GM10248 (cell line): ENCODE data around the gene GRID2.
"Not testable (repeated sequence)": the region's sequence is repeated elsewhere in the genome, so short reads cannot be mapped to it uniquely, and the experiment has no call there.

ENCODE experiments used
- CTCF ChIA-PET: fragments of 300-600 bp; sonication (Branson Sonifier 250); formaldehyde crosslinking; extraction: SDS; loops from one replicate; lab custom pipeline; 2021; ENCODE audit warnings: antibody characterized with exemption; lab: Yijun Ruan, JAX
- POLR2A ChIA-PET: fragments of 350-650 bp; sonication (Branson Sonifier 250); formaldehyde crosslinking; extraction: SDS; loops from one replicate; lab custom pipeline; 2020; ENCODE audit warnings: antibody characterized with exemption; lab: Yijun Ruan, JAX
- DNase-seq: peaks from one replicate; pipeline ENCODE4 v3.0.0; 2012; ENCODE audit errors: extremely low spot score
- TF ChIP-seq, protein P1 (sequence below): IDR thresholded peaks from 2 replicates; pipeline ENCODE4 v1.5.1; 2012; ENCODE audit warnings: mild to moderate bottlenecking, low read depth; ENCODE audit errors: extremely low read depth, missing control alignments, control extremely low read depth

The GRID2 gene

DNA sequence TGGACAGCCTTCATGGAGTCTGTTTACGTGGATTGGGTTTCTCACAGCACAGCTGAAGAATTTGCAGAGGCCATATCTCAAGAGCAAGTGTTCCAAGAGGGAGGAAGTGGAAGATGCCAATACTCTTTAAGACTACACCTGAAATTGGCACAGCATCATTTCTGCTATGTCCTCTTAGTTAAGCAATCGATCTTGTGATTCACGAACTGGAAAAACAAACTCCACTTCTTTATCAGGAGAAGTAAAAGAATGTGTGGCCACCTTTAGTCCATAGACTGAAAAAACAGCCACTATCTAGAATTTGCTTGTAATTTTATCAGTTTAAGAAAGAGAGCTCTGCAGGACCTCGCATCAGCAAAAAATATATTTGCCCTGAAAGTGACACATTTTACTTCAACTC, 1051.6 kb downstream of the GRID2 start:
- TF ChIP-seq, protein P1, sequence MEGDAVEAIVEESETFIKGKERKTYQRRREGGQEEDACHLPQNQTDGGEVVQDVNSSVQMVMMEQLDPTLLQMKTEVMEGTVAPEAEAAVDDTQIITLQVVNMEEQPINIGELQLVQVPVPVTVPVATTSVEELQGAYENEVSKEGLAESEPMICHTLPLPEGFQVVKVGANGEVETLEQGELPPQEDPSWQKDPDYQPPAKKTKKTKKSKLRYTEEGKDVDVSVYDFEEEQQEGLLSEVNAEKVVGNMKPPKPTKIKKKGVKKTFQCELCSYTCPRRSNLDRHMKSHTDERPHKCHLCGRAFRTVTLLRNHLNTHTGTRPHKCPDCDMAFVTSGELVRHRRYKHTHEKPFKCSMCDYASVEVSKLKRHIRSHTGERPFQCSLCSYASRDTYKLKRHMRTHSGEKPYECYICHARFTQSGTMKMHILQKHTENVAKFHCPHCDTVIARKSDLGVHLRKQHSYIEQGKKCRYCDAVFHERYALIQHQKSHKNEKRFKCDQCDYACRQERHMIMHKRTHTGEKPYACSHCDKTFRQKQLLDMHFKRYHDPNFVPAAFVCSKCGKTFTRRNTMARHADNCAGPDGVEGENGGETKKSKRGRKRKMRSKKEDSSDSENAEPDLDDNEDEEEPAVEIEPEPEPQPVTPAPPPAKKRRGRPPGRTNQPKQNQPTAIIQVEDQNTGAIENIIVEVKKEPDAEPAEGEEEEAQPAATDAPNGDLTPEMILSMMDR = no peak
- ChIA-PET POLR2A (no interaction called here), CTCF (no interaction called here)
- DNase-seq = no peak

DNA sequence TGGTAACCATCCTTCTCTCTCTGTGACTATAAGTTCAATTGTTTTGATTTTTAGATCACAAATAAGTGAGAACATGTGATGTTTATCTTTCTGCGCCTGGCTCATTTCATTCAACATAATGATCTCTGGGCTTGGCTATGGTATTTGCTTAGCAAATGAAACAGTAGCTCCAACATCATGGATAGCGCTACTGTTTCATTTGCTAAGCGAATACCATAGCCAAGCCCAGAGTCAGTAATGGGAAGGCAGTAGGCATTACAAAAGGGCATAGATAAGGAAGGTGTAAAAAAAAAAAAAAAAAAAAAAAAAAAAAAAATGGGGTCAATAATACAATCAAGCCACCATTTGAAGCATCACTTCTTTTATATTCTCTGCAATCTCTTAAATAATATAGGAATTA, 1055.8 kb downstream of the GRID2 start:
- TF ChIP-seq, protein P1 = no peak
- DNase-seq = no peak
- ChIA-PET CTCF (no interaction called here), POLR2A (no interaction called here)

DNA sequence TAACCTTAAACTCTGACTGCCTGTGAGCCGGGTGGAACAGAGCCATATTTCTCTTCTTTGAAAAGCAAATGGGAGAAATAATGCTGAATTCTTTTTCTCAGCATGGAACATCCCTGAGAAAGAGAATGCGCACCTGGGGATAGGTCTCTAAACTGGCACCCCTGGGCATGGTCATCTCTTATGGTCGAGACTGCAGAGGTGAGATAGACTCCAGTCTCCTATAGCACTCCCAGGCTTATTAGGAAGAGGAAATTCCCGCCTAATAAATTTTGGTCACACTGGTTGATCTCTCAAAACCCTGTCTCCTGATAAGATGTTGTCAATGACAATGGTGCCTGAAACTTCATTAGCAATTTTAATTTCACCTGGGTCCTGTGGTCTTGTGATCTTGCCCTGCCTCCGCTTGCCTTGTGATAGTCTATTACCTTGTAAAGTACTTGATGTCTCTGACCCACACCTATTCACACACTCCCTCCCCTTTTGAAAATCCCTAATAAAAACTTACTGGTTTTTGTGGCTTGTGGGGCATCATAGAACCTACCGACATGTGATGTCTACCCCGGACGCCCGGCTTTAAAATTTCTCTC, 1062.5 kb downstream of the GRID2 start:
- CTCF ChIA-PET, DNase-seq, POLR2A ChIA-PET: not testable (repeated sequence)

DNA sequence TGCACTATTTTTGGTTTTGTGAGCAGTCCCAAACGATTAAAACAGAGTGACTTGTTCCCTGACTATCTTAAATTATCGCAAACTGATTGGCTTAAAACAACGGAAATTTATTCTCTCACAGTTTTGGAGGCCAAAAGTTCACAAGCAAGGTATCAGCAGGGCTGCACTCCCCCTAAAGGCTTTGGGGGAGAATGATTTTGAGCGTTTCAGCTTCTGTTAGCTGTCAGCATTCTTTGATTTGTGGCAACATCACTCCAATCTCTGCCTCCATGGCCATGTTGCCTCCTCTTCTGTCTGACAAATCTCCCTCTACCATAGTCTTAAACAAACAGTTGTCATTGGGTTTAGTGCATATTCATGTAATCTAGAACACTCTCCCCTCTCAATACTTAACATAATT, 1065.2 kb downstream of the GRID2 start:
- ChIA-PET CTCF (no interaction called here), POLR2A (no interaction called here)
- no peak for DNase-seq
- TF ChIP-seq, protein P1 = no peak

DNA sequence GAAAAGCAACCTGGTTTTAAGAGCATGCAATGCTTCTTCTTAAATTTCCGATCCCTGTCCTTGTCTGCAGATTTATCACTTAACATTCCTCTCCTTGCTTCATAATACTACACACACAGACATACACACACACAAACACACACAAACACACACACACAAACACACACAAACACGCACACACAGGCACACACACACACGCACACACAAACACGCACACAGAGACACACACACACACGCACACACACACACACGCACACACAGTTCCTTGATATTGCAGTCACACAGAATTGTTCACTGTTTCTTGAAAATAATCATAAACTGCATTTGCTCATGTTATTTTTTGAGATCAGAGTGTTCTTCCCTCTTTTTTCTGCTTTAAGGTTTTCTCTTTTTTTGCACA, 1066.5 kb downstream of the GRID2 start:
- ChIA-PET CTCF (no interaction called here), POLR2A (no interaction called here)
- no peak for DNase-seq
- TF ChIP-seq, protein P1 = no peak

DNA sequence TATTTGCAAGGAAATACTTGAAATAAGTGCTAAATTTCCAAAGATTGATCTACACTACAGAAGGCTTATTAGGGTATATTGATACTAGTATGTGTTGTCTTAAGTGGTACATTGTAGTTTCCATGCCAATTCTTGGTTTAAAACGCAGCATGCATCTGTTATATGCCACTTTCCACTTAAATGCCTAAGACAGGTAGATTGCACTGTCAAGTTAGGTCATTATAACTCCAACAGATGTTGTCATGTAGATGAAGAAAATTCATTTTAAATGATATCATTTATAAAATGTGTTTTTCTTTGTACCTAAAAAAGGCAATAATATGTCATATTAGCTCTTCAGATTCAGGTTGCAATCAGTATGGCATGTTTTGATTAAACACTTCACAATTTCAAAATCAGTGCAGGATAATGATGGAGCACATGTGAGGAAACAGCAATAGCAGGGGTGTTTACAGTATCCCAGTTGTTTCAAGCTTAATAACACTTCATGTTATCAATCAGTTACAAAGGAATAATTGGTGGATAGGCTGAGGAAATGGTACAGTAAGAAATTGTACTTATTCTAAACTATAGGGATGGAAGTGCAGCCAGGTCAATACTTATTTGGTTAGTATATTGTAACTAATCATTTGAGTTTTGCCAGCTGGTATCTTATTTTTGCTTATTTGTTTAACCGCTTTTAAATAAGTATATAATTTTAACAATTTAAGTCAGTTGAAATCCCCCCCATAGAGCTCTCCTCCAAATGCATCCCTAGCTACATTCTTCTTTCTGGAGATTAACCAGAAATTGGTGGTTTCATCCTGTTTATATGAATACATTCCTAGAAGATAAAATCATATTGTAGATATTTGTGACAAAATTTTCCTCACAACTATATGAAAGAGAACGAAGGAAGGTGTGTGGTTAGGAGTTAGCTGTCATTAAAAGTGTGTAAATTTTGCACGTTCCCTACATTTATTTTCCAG, 1070.4 kb downstream of the GRID2 start:
- POLR2A ChIA-PET = no interaction called here
- DNase-seq = no peak
- CTCF ChIA-PET = interaction anchor here (1.4 kb wide), 1 partner anchor 12 kb away, joined by 4 read pairs; no protein-coding TSS in a partner anchor
- TF ChIP-seq, protein P1 = no peak

DNA sequence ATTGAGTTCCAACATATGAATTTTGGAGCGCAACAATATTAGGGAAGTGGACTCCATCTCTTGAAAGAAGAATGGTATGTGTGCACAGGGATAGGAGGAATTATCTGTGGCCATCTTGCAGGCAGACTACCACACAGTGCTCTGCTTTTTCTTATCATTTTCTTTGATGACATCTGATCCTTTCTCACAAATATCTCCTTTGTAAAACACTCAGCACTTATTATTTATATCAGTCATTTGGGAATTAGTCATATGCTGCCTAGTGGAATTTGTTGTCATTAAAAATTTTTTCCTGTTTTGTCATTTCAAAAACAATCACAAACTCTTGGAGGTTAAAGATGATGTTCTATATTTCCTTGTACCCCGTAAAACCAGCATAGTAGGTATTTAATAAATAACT, 1080.5 kb downstream of the GRID2 start:
- TF ChIP-seq, protein P1 = no peak
- DNase-seq = no peak
- CTCF ChIA-PET = no interaction called here
- POLR2A ChIA-PET = no interaction called here
